GM21619 (cell line): ENCODE measurements around the gene LGR4.
"Not testable (repeated sequence)": the region's sequence is repeated elsewhere in the genome, so short reads cannot be mapped to it uniquely, and the experiment has no call there.

Experiments used
- ATAC-seq: cut with Tn5 transposase; IDR thresholded peaks from one replicate; pipeline ENCODE4 v1.9.1; 2021; ENCODE audit not compliant: unreplicated experiment

Gene LGR4

DNA sequence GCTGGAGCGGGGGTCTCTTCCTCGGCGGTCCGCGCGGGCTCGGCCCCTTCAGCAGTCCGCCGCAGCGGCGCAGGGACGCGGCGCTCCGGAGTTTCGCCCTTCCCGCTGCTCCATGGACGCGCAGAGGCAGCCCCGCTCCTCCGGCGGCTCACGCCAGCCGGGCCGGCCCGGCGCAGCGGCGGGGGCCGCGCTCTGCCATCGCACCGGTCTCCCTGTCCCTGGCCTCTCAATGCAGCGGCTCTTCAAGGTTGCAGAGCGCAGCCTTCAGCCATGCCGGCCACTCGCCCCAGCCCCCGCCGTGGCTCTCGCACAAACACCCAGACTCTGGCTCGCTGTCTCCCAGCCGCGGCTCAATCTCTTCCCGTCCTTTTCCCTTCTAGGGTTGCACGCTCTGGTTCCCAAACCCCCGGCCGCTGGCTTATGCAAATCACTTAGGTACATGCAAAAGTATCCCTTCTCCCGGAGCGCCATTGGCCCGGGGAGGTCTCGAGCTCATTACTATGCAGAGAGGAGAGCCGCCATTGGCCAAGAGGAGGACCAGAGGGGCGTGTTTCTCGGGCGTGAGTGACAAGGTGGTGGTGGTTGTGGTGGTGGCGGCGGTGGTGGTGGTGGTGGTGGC, at the start of gene LGR4:
TSS of gene LGR4 (minus strand) at position 393 of the 619 bp plus-strand sequence. CDS start 488 bp downstream, outside the sequence.
- ATAC-seq: peak; percentile 80

DNA sequence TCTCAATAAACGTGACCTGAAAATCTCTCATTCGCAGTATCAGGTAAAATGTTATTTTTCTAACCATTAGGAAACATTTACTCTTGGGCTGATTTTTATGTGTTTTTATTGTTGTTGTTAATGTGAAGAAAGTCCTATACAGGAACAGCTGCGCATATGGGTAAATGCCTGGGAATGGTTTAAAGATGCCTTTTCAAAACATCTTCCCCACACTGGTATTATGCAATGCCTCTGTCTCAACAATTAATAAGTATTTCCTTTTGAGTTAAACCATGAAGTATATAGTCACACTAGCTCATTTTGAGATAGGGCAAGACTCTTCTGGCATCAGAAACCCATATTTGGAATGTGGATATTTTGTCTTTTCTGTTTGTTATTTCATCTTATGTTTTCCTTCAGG, 47.6 kb upstream of the LGR4 start:
- no peak for ATAC-seq

DNA sequence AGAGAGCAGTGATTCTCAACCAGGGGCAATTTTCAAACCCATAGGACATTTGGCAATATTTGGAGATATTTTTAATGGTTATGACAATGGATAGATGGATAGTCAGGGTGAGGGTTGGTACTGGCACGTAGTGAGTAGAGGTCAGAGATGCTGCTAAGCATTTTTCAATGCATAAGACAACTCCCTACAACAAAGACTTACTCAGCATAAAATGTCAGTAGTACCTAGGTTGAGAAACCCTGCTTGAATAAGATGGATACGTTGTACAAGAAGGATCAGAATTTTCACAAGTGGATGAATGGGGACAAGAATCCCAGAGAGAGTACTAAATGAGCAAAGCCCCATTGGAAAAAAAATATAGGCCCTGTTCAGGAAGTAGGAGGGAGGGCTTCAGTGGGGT, 45.9 kb upstream of the LGR4 start:
- no peak for ATAC-seq

DNA sequence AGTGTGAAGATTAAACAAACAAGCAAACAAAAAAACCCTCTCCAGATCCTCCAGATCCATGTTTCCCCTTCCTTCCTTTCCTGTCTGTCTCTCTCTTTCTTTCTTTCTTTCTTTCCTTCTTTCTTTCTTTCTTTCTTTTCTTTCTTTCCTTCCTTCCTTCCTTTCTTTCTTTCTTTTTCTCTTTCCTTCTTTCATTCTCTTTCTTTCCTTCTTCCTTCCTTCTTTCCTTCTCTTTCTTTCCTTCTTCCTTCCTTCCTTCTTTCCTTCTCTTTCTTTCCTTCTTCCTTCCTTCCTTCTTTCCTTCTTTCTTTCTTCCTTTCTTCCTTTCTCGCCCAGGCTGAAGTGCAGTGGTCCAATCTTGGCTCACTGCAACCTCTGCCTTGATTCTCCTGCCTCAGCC, 44.9 kb upstream of the LGR4 start:
- not testable (repeated sequence) for ATAC-seq

- no peak for ATAC-seq
Measured at GRCh38 chr11:27514558-27514957, 42.0 kb upstream of the LGR4 start.

DNA sequence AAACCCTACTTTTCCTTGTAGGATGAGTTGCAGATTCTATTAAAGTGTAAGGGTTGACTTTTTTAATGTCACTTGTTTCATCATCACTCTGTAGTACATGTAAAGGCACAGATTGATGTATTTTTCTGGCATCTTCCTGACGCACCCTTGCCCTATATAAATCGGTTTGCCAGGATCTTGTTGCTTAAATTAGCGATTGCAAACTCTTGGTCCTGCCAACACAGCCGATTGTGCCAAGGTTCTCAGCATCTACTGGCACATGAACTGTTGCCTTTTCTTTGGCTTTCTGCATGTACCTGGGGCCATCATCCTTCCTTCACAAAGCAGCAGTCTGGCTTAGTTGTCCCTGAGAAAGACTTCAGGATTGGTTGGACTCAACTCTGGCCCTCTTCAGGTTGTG, 41.5 kb upstream of the LGR4 start:
- no peak for ATAC-seq

GRCh38 chr11:27513389-27513788, 40.8 kb upstream of the LGR4 start:
- no peak for ATAC-seq

GRCh38 chr11:27512238-27512637, 39.6 kb upstream of the LGR4 start:
- ATAC-seq: no peak

- ATAC-seq: no peak
Measured at GRCh38 chr11:27509908-27510307, 37.3 kb upstream of the LGR4 start.

GRCh38 chr11:27507557-27508322, 35.1 kb upstream of the LGR4 start:
- no peak for ATAC-seq

DNA sequence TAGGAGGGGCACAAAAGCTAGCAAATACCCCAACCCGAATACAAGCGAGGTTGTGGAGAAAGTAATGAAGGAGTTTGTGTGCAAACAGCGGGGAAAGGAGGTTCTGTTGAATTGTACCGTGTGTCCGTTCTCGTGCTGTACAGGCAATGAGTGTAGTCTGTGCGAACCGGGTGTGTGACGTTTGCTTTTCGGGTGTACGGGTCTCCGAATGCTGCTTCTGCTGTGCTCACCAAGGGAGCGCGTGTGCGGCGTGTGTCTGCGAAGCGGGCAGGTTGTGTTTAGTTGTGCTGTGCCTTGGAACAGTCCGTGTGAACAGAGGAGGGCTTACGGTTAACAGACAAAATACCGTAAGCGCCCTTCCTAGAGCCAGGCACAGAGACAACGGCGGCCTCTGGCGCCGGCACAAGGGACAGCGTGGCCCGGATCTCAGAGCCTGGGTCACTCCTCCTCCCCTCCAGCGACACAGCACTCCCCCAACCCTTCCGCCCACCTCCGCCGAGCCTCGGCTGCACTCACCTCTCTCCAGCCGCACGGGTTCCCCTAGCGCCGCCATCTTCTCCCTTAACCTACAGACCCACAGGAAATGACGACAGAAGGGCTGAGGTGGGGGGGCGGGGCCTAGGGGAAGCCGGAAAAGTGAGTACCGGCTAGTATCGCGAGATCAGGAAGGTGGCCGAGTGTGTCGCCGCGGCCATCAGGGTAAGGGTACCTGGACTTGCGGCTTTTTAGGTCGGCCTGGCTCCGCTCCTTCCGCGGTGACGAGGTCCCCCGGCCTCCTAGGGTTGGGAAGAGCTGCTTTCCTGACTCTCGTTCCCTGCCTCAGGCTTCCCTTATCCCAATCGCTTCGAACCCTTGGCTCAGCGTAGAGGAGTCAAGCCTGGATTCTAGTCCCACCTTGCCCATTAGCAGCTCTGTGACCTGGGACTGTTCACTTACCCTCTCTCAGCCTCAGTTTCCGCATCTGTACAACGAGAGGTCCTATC, 33.9 kb upstream of the LGR4 start, which contains the start of gene LIN7C:
TSS of gene LIN7C (minus strand) at position 570 of the 983 bp plus-strand sequence. CDS start at position 553, 17 bp downstream.
- ATAC-seq: peak; percentile 95

- ATAC-seq: no peak
Measured at GRCh38 chr11:27505781-27506180, 33.2 kb upstream of the LGR4 start.

- no peak for ATAC-seq
Measured at GRCh38 chr11:27504205-27504604, 31.6 kb upstream of the LGR4 start.

DNA sequence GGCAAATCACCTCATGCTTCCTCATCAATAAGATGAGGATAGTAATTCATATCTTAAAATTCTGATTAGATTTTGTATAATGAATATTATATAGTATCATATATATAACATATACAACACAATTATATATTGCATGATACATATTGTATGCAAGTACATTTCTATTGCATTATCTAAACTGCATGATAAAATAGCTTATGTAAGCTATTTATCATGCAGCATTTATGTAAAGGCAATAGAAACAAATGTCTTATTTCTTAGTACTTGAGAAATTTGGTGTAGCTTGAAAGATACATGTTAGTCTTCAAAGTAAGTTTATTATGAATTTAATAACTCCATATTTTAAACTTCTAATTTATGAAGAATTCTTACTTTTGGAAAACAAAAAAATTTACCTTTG, 28.5 kb upstream of the LGR4 start:
- ATAC-seq: no peak

GRCh38 chr11:27497911-27498310, 25.3 kb upstream of the LGR4 start:
- ATAC-seq: no peak

GRCh38 chr11:27497284-27497866, 24.8 kb upstream of the LGR4 start:
- peak; percentile 62 for ATAC-seq

GRCh38 chr11:27496461-27496860, 23.9 kb upstream of the LGR4 start:
- ATAC-seq: no peak

- no peak for ATAC-seq
Measured at GRCh38 chr11:27495710-27496300, 23.2 kb upstream of the LGR4 start.

- ATAC-seq: no peak
Measured at GRCh38 chr11:27489092-27489491, 16.5 kb upstream of the LGR4 start.

DNA sequence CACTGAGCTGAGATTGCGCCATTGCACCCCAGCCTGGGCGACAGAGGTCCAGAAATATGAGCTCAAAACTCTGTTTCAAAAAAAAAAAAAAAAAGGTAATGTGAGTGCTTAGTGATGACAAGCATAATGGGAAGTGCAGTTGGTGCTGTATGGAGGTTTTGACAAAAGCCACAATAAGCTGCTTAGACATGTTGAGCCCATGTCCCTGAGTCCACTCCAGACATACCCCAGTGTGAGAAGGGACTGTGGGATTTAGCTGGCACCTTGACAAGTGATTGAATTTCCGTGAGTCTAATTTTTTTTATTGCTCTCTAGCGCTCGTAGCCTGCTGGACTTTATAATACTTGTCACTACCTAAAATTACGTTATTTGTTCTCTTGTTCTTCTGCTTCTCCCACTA, 15.1 kb upstream of the LGR4 start:
- ATAC-seq: no peak
